ENCODE results near the gene NOD1.
A peak's percentile ranks its signal among the peaks of the same experiment; 100 is the strongest.
"Not testable (repeated sequence)": the region's sequence is repeated elsewhere in the genome, so short reads cannot be mapped to it uniquely, and the experiment has no call there.

The NOD1 gene

DNA sequence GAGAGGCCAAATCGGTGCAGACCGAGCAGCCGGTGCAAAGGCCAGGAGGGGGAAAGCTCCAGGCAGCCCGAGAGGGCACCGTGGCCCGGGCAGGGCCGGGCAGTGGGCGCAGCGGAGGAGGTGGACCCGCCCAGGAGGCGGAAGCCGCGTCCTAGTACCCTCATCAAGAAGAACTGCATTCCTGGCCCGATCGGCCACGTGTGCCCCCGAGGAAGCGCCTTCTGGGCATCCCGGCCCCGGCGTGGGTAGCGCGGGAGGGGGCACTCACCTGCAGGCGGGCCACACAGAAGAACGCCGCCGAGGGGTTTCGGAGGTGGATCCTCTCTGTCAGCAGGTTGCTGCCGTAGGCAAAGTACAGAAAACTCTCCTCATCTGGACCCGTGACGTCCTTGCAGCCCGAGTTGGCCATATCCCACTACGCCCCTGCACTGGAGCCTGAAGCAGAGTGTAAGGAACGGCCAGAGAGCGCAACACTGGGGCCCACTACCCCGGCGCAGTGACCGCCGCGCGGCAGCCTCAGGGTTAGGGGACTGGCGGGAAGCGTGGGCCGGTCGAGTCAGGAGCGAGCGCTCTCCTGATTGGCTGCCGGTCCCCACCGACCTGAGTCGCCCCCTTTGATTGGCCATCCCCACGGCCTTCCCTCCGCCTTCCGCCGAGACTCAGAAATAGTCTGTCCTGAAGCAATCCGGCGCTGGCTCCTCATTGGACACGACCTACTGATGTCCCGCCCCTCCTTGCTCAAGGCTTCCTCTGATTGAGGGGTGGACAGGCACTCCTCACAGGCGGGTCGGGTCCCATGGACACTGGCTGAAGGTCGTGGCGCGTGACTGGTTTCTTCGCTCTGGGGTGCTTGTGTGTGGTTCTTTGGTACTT lies 26.0 kb upstream of the NOD1 start, which contains the start of gene GGCT:
TSS of gene GGCT (minus strand) at position 529 of the 873 bp plus-strand sequence. CDS start at position 409, 120 bp downstream.
- H3K4me3 ChIP-seq (ENCODE audit: low read depth, low read length): peak within 1 kb of the TSS; percentile 78

GRCh38 chr7:30503274-30504212 lies 25.0 kb upstream of the NOD1 start:
- peak overlapping the region; percentile 78 for H3K4me3 ChIP-seq (ENCODE audit: low read depth, low read length)

GRCh38 chr7:30502470-30503251 lies 24.1 kb upstream of the NOD1 start:
- no peak overlapping the region for H3K4me3 ChIP-seq (ENCODE audit: low read depth, low read length)

DNA sequence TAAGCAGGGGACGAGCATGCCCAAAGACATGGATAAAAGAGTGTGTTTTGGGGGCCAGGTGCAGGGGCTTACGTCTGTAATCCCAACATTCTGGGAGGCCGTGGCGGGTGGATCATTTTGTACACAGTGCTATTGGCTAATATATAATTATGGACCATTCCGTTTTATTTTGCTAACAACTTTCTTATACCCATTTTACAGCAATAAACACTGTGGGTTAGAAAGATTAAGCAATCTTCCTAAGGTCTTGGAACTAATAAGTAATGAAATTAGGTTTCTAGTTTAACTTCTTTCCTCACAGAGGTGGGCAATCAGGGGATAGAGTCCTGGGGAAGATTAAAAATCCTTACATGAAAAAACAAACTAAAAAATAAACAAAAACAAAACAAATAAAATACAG lies 22.7 kb upstream of the NOD1 start:
- no peak overlapping the region for H3K4me3 ChIP-seq (ENCODE audit: low read depth, low read length)

DNA sequence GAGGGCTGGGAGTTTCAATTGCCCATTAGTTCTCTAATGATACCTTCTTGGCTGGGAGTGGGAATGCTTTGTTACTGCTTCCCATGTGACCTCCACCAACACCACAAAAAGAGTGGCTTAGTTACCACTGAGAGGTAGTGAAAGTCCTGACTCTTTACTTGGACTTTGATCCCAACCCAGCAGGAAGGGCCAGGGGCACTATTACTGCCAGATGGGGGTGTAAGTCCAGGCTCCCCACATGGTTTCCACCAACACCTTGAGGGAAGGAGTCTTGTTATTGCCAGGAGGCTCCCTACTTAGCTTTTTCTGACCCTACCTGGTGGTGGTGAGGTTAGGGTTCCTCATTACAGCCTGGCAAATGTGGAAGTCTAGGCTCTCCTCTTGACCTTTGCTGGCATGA lies 14.6 kb upstream of the NOD1 start:
- no peak overlapping the region for H3K4me3 ChIP-seq (ENCODE audit: low read depth, low read length)

DNA sequence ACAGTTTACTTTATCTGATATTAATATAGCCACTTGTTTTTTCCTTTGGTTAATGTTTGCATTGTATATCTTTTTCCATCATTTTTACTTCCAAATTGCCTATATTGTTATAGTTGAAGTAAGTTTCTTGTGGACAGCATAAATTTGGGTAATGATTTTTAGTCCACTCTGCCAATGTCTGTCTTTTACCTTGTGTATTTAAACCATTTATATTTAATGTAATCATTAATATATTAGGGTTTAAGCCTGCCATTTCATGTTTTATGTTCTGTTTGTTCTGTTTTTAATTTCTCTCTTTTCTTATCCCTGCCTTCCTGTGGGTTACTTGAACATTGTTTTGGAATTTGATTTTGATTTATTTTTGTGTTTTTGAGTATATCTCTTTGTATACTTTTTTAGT lies 12.8 kb upstream of the NOD1 start:
- no peak overlapping the region for H3K4me3 ChIP-seq (ENCODE audit: low read depth, low read length)

DNA sequence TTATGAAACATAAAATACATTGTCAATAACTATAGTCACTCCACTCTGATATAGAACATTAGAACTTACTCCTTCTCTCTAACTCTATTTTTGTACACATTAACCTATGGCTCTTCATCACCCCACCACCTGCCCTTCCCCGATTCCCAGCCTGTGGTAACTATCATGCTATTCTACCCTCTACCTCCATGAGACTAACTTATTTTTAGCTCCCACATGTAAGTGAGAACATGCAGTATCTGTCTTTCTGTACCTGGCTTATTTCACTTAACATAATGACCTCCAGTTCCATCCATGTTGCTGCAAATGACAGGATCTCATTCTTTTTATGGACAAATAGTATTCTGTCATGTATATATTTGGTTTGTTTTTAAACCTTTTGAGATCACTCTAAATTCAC lies 8.8 kb upstream of the NOD1 start:
- H3K4me3 ChIP-seq (ENCODE audit: low read depth, low read length): no peak overlapping the region

GRCh38 chr7:30485667-30486066 lies 7.1 kb upstream of the NOD1 start:
- no peak overlapping the region for H3K4me3 ChIP-seq (ENCODE audit: low read depth, low read length)

- not testable (repeated sequence) for H3K4me3 ChIP-seq (ENCODE audit: low read depth, low read length)
Observed at GRCh38 chr7:30481416-30481815, 2.8 kb upstream of the NOD1 start.

- peak overlapping the region; percentile 72 for H3K4me3 ChIP-seq (ENCODE audit: low read depth, low read length)
Observed at GRCh38 chr7:30479202-30480120, 877 bp upstream of the NOD1 start.

- no peak overlapping the region for H3K4me3 ChIP-seq (ENCODE audit: low read depth, low read length)
Observed at GRCh38 chr7:30476459-30477145, 2.0 kb downstream of the NOD1 start.

GRCh38 chr7:30475580-30475979 lies 3.0 kb downstream of the NOD1 start:
- no peak overlapping the region for H3K4me3 ChIP-seq (ENCODE audit: low read depth, low read length)

GRCh38 chr7:30474893-30475292 lies 3.7 kb downstream of the NOD1 start:
- no peak overlapping the region for H3K4me3 ChIP-seq (ENCODE audit: low read depth, low read length)

GRCh38 chr7:30474485-30474884 lies 4.1 kb downstream of the NOD1 start:
- H3K4me3 ChIP-seq (ENCODE audit: low read depth, low read length): no peak overlapping the region

- H3K4me3 ChIP-seq (ENCODE audit: low read depth, low read length): no peak overlapping the region
Observed at GRCh38 chr7:30473903-30474302, 4.7 kb downstream of the NOD1 start.

DNA sequence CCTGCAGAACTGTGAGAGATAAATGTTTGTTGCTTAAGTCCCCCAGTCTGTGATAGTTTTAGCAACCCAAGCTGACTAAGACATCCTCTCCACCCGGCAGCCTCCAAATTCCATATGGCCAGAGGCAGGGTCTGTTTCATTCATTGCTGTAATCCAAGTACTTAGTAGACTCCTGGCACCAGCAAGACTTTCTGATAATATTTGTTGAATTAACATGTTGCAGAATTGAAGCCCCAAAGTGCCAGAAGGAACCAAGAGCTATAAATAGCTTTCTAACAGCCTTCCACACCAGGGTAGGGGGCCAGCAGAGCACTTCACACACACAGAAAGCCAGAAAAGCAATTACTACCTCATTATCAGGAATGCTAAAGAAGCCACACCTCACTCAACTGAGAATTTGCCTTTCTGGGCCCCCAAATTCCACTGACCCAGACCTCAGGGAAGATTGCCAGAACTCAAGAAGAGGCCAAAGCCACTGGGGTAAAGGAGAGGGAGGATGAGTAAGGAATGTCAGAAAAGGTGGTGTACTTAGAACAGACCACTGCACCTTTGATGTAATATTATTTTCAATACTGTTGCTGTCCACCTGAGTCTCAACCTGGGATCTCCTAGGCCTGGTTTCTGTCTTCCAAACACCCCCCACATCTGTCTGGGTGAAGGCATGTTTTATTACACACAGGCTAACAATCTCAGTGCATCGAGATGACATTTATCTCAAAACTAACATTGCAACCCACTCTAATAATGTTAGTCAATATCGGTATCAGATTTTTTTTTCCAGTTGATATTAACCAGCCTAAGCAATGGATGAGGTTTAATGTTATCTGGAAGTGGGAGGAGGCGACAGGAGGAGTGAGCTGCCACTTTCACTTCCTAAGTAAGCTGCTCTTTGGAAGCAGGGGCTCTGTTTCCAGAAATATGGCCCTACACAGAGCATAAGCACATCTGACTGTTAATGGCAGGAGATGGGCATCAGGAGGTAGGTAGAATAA lies 5.5 kb downstream of the NOD1 start:
- no peak overlapping the region for H3K4me3 ChIP-seq (ENCODE audit: low read depth, low read length)

- H3K4me3 ChIP-seq (ENCODE audit: low read depth, low read length): no peak overlapping the region
Observed at GRCh38 chr7:30472081-30472783, 6.4 kb downstream of the NOD1 start.
